Activated CD4-positive, alpha-beta memory T cell treated with anti-CD3 and anti-CD28 coated beads for 36 hours (primary cell): Measurements from ENCODE around the gene SEMA4B. TPM values are rescaled to one million over a fixed set of nuclear protein-coding genes. Genes with fewer than 3 reads are reported as not detected.

Experiments used
- CTCF ChIA-PET: fragments of 350-600 bp; sonication (Branson Sonifier 250); formaldehyde crosslinking; loops from one replicate; lab custom pipeline; 2021; ENCODE audit warnings: antibody characterized with exemption, inconsistent platforms; lab: Charles Lee
- POLR2A ChIA-PET: fragments of 350-600 bp; sonication (Branson Sonifier 250); formaldehyde crosslinking; loops from one replicate; lab custom pipeline; 2021; ENCODE audit warnings: antibody characterized with exemption; lab: Charles Lee
- DNase-seq: peaks from one replicate; pipeline ENCODE4 v3.0.0-alpha.2; 2020
- H3K27ac Mint-ChIP-seq: one replicate; pipeline ENCODE4 v1.8.0; 2021; ENCODE audit warnings: mixed read lengths
- H3K27me3 Mint-ChIP-seq: one replicate; pipeline ENCODE4 v1.8.0; 2021; ENCODE audit warnings: mixed read lengths
- H3K36me3 Mint-ChIP-seq: one replicate; pipeline ENCODE4 v1.8.0; 2021; ENCODE audit warnings: mixed read lengths
- H3K4me1 Mint-ChIP-seq: one replicate; pipeline ENCODE4 v1.8.0; 2021; ENCODE audit warnings: low read depth, mixed read lengths
- H3K4me3 Mint-ChIP-seq: one replicate; pipeline ENCODE4 v1.8.0; 2021; ENCODE audit warnings: mild to moderate bottlenecking, mixed read lengths
- H3K9me3 Mint-ChIP-seq: one replicate; pipeline ENCODE4 v1.8.0; 2021; ENCODE audit warnings: mixed read lengths
- intact Hi-C: fragments of 100-400 bp; cut with micrococcal nuclease; formaldehyde crosslinking; loops from one replicate; pipeline ENCODE4 v1.15.1; 2023
- total RNA-seq, 2 experiments: library from RNA; stranded (reverse); gene quantifications; one replicate each; pipeline ENCODE4 v1.2.3, GENCODE V29; 2021

SEMA4B gene
- total RNA-seq, 2 experiments from 2014 or later: 13.1 to 16.7 TPM

DNA sequence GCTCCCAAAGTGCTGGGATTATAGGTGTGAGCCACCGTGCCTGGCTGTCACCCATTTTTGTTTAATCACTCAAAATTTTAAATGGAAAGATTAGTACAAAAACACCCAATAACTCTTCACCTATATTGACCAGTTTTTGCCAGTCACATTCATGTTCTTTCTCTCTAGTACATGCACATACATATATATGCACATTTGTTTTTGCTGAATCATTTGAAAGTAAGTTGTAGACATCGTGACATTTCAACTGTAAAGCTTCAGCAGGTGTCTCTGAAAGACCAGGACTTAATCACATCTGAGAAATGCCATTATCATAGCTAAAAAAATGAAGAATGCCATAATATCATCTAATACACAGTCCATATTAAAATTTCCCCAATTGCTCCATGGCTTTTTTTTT lies 6.5 kb upstream of the SEMA4B start:
- Mint-ChIP-seq H3K36me3 (no peaks in the 10 kb centered on the region), H3K4me3 (no peak overlapping the region), H3K4me1 (peaks cover 18% of the 10 kb centered on the region), H3K27me3 (no peaks in the 10 kb centered on the region), H3K9me3 (no peaks in the 10 kb centered on the region), H3K27ac (no peak overlapping the region)
- DNase-seq: no peak
- ChIA-PET POLR2A (interaction anchor here (0.7 kb wide), 1 partner anchor 39 kb away, joined by 3 read pairs; the partner anchor contains the start of gene CIB1), CTCF (interaction anchor here (1.3 kb wide), 1 partner anchor 108 kb away, joined by 3 read pairs; no protein-coding TSS in a partner anchor)
- intact Hi-C loops: no loop called here

- intact Hi-C loops: loop anchor here (2.0 kb wide), 1 partner anchor 16 kb away; no protein-coding TSS in a partner anchor
- ChIA-PET POLR2A (interaction anchor here (0.8 to 2.6 kb wide), 4 partner anchors 9 to 307 kb away, joined by 3 to 23 read pairs (median 4); partner anchors contain the start of genes AP3S2, CIB1 and GDPGP1), CTCF (interaction anchor here (0.6 to 2.6 kb wide), 12 partner anchors 13 to 465 kb away, joined by 3 to 10 read pairs (median 4); no protein-coding TSS in a partner anchor)
- Mint-ChIP-seq H3K27me3 (no peaks in the 10 kb centered on the region), H3K36me3 (no peaks in the 10 kb centered on the region), H3K27ac (peak overlapping the region; percentile 62), H3K4me1 (peaks cover 17% of the 10 kb centered on the region), H3K9me3 (no peaks in the 10 kb centered on the region), H3K4me3 (peak overlapping the region; percentile 76)
- no peak for DNase-seq
Observed at GRCh38 chr15:90200534-90201129, 498 bp upstream of the SEMA4B start.

GRCh38 chr15:90201944-90202375 lies 830 bp downstream of the SEMA4B start:
- no peak for DNase-seq
- H3K4me1 Mint-ChIP-seq: peaks cover 23% of the 10 kb centered on the region
- no peaks in the 10 kb centered on the region for H3K27me3 Mint-ChIP-seq
- POLR2A ChIA-PET: interaction anchor here (1.0 to 2.6 kb wide), 4 partner anchors 10 to 308 kb away, joined by 3 to 23 read pairs (median 4); partner anchors contain the start of genes AP3S2, CIB1 and GDPGP1
- peak overlapping the region; percentile 74 for H3K4me3 Mint-ChIP-seq
- no peaks in the 10 kb centered on the region for H3K9me3 Mint-ChIP-seq
- H3K27ac Mint-ChIP-seq: no peak overlapping the region
- CTCF ChIA-PET: interaction anchor here (1.0 to 2.6 kb wide), 3 partner anchors 10 to 19 kb away, joined by 4 to 10 read pairs (median 6); no protein-coding TSS in a partner anchor
- H3K36me3 Mint-ChIP-seq: no peaks in the 10 kb centered on the region
- intact Hi-C loops: loop anchor here (2.0 kb wide), 1 partner anchor 17 kb away; no protein-coding TSS in a partner anchor

- Mint-ChIP-seq H3K4me3 (peak overlapping the region; percentile 74), H3K4me1 (peaks cover 23% of the 10 kb centered on the region), H3K36me3 (no peaks in the 10 kb centered on the region), H3K9me3 (no peaks in the 10 kb centered on the region), H3K27me3 (no peaks in the 10 kb centered on the region), H3K27ac (no peak overlapping the region)
- no peak for DNase-seq
- ChIA-PET CTCF (interaction anchor here (0.6 to 1.7 kb wide), 2 partner anchors 18 to 724 kb away, joined by 3 to 5 read pairs; no protein-coding TSS in a partner anchor), POLR2A (interaction anchor here (1.0 kb wide), 1 partner anchor 26 kb away, joined by 3 read pairs; no protein-coding TSS in a partner anchor)
- intact Hi-C loops: no loop called here
Observed at GRCh38 chr15:90202929-90203328, 1.8 kb downstream of the SEMA4B start.

- Mint-ChIP-seq H3K27me3 (no peaks in the 10 kb centered on the region), H3K4me3 (no peak overlapping the region), H3K9me3 (no peaks in the 10 kb centered on the region), H3K27ac (no peak overlapping the region), H3K4me1 (peaks cover 23% of the 10 kb centered on the region), H3K36me3 (no peaks in the 10 kb centered on the region)
- intact Hi-C loops: no loop called here
- CTCF ChIA-PET: interaction anchor here (1.7 kb wide), 1 partner anchor 18 kb away, joined by 5 read pairs; no protein-coding TSS in a partner anchor
- POLR2A ChIA-PET: interaction anchor here (1.0 kb wide), 1 partner anchor 25 kb away, joined by 3 read pairs; no protein-coding TSS in a partner anchor
- no peak for DNase-seq
Observed at GRCh38 chr15:90203473-90203872, 2.3 kb downstream of the SEMA4B start.

GRCh38 chr15:90203922-90204321 lies 2.8 kb downstream of the SEMA4B start:
- no peaks in the 10 kb centered on the region for H3K9me3 Mint-ChIP-seq
- ChIA-PET CTCF (interaction anchor here (1.7 to 2.4 kb wide), 2 partner anchors 14 to 17 kb away, joined by 5 to 11 read pairs; no protein-coding TSS in a partner anchor), POLR2A (no interaction called here)
- no peaks in the 10 kb centered on the region for H3K27me3 Mint-ChIP-seq
- intact Hi-C loops: no loop called here
- H3K36me3 Mint-ChIP-seq: no peaks in the 10 kb centered on the region
- H3K4me1 Mint-ChIP-seq: peaks cover 26% of the 10 kb centered on the region
- no peak overlapping the region for H3K27ac Mint-ChIP-seq
- DNase-seq: no peak
- H3K4me3 Mint-ChIP-seq: no peak overlapping the region

GRCh38 chr15:90205050-90205848 lies 4.1 kb downstream of the SEMA4B start:
- no peak overlapping the region for H3K27ac Mint-ChIP-seq
- H3K36me3 Mint-ChIP-seq: peaks cover 2% of the 10 kb centered on the region
- intact Hi-C loops: loop anchor here (5.0 kb wide), 1 partner anchor 108 kb away; no protein-coding TSS in a partner anchor
- no peaks in the 10 kb centered on the region for H3K27me3 Mint-ChIP-seq
- no peaks in the 10 kb centered on the region for H3K9me3 Mint-ChIP-seq
- H3K4me3 Mint-ChIP-seq: no peak overlapping the region
- no peak for DNase-seq
- POLR2A ChIA-PET: no interaction called here
- H3K4me1 Mint-ChIP-seq: peaks cover 38% of the 10 kb centered on the region
- CTCF ChIA-PET: interaction anchor here (1.2 to 2.4 kb wide), 2 partner anchors 13 to 15 kb away, joined by 3 to 11 read pairs; no protein-coding TSS in a partner anchor

DNA sequence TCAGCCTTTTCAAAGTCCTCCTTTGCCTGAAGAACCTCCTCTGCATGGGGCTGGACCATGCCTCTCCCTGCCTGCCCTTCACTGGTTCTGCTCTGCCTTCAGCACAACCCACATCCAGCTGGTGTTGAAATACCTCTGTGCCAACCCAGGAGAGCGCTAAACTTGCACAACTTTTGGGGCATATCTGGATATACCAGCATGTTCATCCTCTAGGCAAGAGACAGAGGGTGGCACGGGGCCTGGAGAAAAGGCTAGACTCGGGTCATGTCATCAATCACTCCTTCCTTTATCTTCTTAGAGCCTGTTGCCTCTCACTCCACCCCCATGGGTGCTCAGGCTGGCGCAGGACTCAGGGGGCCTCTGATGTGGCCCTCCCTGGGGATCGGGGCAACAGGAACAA lies 4.8 kb downstream of the SEMA4B start:
- Mint-ChIP-seq H3K4me1 (peaks cover 38% of the 10 kb centered on the region), H3K9me3 (no peaks in the 10 kb centered on the region), H3K27me3 (no peaks in the 10 kb centered on the region), H3K36me3 (peaks cover 2% of the 10 kb centered on the region), H3K4me3 (no peak overlapping the region), H3K27ac (no peak overlapping the region)
- no peak for DNase-seq
- CTCF ChIA-PET: interaction anchor here (1.2 to 2.4 kb wide), 2 partner anchors 12 to 15 kb away, joined by 3 to 11 read pairs; no protein-coding TSS in a partner anchor
- intact Hi-C loops: loop anchor here (5.0 kb wide), 1 partner anchor 109 kb away; no protein-coding TSS in a partner anchor
- POLR2A ChIA-PET: no interaction called here

DNA sequence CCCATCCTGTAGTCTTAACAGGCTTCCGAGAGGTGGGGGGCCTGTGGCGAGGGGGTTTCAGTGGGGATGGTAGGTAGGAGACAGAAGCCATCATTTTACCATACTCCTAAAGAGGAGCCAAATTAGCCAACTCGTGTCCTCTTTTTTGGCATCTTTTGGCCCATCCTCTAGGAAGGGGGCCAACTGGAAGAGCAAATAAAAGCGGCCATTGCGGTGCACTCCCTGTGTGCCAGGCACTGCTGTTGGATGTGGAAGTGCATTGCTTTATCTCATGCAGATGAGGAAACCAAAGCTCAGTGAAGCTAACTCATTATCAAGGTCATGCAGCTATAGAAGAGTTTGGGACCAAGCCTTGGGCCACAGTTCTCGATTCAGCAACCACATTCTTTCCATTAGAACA lies 6.1 kb downstream of the SEMA4B start:
- no peaks in the 10 kb centered on the region for H3K9me3 Mint-ChIP-seq
- H3K4me1 Mint-ChIP-seq: peaks cover 40% of the 10 kb centered on the region
- no peak overlapping the region for H3K27ac Mint-ChIP-seq
- no peak for DNase-seq
- H3K36me3 Mint-ChIP-seq: peaks cover 2% of the 10 kb centered on the region
- ChIA-PET CTCF (no interaction called here), POLR2A (no interaction called here)
- no peaks in the 10 kb centered on the region for H3K27me3 Mint-ChIP-seq
- intact Hi-C loops: loop anchor here (5.0 kb wide), 1 partner anchor 110 kb away; no protein-coding TSS in a partner anchor
- H3K4me3 Mint-ChIP-seq: no peak overlapping the region

- intact Hi-C loops: loop anchor here (2.0 to 5.0 kb wide), 2 partner anchors 44 to 111 kb away; no protein-coding TSS in a partner anchor
- Mint-ChIP-seq H3K4me1 (peaks cover 31% of the 10 kb centered on the region), H3K27me3 (no peaks in the 10 kb centered on the region), H3K27ac (no peak overlapping the region), H3K36me3 (peaks cover 2% of the 10 kb centered on the region), H3K4me3 (no peak overlapping the region), H3K9me3 (no peaks in the 10 kb centered on the region)
- CTCF ChIA-PET: interaction anchor here (0.6 kb wide), 1 partner anchor 94 kb away, joined by 4 read pairs; no protein-coding TSS in a partner anchor
- no peak for DNase-seq
- POLR2A ChIA-PET: no interaction called here
Observed at GRCh38 chr15:90208356-90208755, 7.2 kb downstream of the SEMA4B start.

DNA sequence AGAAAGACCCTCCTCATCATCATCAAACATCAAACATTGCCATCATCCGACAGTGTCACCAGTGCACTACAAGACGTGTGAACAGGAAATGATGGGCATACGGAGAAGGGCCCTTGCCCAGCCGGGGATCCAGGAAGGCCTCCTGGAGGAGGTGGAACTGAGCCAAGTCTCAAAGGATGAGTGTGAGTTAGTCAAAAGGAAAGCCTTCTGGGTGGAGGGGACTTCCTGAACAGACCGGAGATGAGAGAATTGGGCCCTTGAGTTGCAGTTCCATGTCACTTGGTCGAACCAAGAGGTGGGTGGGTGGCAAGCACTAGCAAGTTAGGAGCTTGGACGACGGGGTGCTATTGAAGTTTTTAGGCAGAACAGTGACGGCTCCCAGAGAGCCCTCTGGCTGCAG lies 8.5 kb downstream of the SEMA4B start:
- peak; percentile 86 for DNase-seq
- ChIA-PET POLR2A (interaction anchor here (0.8 to 1.0 kb wide), 3 partner anchors 9 to 23 kb away, joined by 3 to 4 read pairs (median 3); partner anchors contain the start of gene SEMA4B), CTCF (interaction anchor here (1.3 kb wide), 1 partner anchor 11 kb away, joined by 5 read pairs; no protein-coding TSS in a partner anchor)
- Mint-ChIP-seq H3K27ac (peak overlapping the region; percentile 83), H3K4me3 (peak overlapping the region; percentile 28), H3K9me3 (no peaks in the 10 kb centered on the region), H3K4me1 (peaks cover 35% of the 10 kb centered on the region), H3K36me3 (peaks cover 2% of the 10 kb centered on the region), H3K27me3 (no peaks in the 10 kb centered on the region)
- intact Hi-C loops: loop anchor here (2.0 to 5.0 kb wide), 2 partner anchors 45 to 112 kb away; no protein-coding TSS in a partner anchor
